ENCODE measurements around the gene NPNT.

- TF ChIP-seq CTCF (IDR thresholded peaks at IDR 0.05) (no peak), POLR2A (IDR thresholded peaks at IDR 0.05) (no peak)
Measured at GRCh38 chr4:105989485-105990242, 94.4 kb downstream of the NPNT start.

All from adrenal gland (tissue), 5 donors.